SHP77 (cell line): ENCODE data around the gene KRTAP5-1.
"Not testable (repeated sequence)": the region's sequence is repeated elsewhere in the genome, so short reads cannot be mapped to it uniquely, and the experiment has no call there.

Source experiments
- DNase-seq, 2 experiments: peaks; one replicate each; lab custom pipeline; 2025; lab: John Stamatoyannopoulos, UW

The KRTAP5-1 gene, protein sequence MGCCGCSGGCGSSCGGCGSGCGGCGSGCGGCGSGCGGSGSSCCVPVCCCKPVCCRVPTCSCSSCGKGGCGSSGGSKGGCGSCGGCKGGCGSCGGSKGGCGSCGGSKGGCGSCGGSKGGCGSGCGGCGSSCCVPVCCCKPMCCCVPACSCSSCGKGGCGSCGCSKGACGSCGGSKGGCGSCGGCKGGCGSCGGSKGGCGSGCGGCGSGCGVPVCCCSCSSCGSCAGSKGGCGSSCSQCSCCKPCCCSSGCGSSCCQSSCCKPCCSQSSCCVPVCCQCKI

DNA sequence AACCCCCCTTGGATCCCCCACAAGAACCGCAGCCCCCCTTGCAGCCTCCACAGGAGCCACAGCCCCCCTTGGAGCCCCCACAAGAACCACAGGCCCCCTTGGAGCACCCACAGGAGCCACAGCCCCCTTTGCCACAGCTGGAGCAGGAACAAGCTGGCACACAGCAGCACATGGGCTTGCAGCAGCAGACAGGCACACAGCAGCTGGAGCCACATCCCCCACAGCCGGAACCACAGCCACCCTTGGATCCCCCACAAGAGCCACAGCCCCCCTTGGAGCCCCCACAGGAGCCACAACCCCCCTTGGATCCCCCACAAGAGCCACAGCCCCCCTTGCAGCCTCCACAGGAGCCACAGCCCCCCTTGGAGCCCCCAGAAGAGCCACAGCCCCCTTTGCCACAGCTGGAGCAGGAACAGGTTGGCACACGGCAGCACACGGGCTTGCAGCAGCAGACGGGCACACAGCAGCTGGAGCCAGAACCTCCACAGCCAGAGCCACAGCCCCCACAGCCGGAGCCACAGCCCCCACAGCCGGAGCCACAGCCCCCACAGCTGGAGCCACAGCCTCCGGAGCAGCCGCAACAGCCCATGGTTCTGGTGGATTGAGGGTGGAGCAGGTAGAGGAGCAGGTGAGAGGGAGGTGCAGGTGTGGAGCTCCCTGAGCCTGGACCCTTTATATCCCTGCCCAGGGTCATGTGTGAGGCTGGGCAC, at the start of gene KRTAP5-1:
Gene KRTAP5-1 (minus strand): TSS at position 623 of the 710 bp plus-strand sequence. CDS start 34 bp downstream, at position 589.
- not testable (repeated sequence) for DNase-seq

GRCh38 chr11:1633864-1634263, 48.8 kb upstream of the KRTAP5-1 start:
- DNase-seq = no peak

DNA sequence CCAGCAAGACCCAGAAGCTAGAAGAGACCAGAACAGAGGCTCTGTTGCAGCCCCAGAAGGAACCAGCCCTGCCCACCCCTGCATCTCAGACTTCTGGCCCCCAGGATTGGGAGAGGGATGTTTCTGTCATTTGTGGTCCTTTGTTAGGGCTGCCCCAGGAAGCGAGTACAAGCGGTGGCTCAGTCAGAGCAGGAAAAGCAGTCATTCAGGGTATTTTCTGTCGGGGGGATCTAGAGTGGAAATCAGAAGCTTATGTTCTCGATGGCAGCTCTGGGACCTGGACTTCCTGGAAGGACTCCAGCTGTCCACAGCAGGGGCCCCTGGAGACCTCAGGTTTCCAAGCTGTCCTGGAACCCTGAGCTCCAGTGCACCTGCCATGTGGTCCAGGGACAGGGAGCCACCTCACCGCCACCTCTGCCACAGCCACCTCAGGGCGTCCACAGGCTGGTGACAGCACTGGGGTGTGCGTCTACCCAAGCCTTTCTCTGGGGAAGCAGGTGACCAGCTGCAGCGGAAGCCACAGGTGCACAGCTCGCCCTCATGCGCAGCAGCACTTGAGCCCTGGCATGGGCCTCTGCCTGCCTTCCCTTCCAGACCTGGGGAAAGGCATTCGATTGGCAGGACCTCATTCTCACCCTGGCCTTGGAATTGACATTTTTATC, 47.1 kb upstream of the KRTAP5-1 start:
- no peak for DNase-seq

DNA sequence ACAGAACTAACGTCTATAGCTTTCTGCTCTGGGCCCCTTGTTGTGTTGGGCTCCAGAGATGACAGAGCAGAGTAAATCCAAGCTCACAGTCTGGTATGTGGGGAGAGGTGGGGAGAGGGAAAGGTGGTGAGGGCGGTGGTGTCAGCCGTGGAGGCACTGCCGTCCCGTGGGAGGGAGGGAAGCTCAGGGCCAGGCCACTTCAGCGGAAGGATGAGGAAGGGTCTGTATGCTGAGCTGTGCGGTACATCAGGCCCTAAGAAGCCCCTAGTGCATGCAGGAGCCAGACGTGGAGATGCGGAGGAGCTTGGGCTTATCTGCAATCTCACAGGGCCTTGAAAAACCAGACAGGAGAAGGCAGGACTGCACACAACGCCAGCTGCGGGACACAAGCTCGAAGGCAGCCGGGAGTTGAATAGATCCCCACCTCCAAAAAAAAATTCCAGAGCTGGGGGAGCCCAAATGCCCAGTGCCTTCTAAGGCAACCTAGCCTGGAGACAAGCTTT, 46.0 kb upstream of the KRTAP5-1 start:
- no peak for DNase-seq

DNA sequence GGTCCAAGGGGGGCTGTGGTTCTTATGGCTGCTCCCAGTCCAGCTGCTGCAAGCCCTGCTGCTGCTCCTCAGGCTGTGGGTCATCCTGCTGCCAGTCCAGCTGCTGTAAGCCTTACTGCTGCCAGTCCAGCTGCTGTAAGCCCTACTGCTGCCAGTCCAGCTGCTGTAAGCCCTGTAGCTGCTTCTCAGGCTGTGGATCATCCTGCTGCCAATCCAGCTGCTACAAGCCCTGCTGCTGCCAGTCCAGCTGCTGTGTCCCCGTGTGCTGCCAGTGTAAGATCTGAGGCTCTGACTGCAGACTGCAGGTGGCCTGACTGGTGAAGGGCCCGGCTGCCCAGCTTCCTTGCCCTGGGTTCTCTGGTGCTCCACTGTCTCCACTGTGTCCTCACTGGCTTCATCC, 45.2 kb upstream of the KRTAP5-1 start:
- no peak for DNase-seq

DNA sequence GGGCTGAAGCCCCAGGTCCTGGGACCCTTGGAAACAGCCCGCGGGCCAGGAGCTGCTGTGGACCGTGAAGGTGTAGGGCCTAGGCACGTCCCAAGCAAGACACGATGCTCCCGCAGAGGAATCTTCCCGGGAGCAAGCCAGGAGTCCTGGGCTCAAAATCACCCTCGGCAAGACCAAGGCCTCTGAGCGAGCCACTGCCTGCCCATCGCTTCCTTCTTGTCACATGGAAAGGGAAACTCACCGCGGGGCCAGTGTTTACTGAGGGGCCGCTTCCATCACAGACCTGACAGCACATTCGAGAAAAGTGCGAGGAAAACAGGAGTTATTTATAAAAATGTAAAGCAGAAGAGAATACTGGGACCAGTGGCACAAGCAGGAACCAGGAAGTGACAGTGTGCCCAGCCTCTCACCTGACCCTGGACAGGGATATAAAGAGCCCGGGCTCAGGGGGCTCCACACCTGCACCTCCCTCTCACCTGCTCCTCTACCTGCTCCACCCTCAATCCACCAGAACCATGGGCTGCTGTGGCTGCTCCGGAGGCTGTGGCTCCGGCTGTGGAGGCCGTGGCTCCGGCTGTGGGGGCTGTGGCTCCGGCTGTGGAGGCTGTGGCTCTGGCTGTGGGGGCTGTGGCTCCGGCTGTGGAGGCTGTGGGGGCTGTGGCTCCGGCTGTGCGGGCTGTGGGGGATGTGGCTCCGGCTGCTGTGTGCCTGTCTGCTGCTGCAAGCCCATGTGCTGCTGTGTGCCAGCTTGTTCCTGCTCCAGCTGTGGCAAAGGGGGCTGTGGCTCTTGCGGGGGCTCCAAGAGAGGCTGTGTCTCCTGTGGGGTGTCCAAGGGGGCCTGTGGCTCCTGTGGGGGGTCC, 44.5 kb upstream of the KRTAP5-1 start, which contains the start of gene KRTAP5-5:
Gene KRTAP5-5 (plus strand): TSS at position 450 of the 860 bp plus-strand sequence. CDS start 66 bp downstream, at position 516.
- no peak for DNase-seq

- DNase-seq = no peak
Measured at GRCh38 chr11:1628506-1629325, 43.6 kb upstream of the KRTAP5-1 start.

GRCh38 chr11:1625541-1625940, 40.5 kb upstream of the KRTAP5-1 start:
- DNase-seq = no peak

DNA sequence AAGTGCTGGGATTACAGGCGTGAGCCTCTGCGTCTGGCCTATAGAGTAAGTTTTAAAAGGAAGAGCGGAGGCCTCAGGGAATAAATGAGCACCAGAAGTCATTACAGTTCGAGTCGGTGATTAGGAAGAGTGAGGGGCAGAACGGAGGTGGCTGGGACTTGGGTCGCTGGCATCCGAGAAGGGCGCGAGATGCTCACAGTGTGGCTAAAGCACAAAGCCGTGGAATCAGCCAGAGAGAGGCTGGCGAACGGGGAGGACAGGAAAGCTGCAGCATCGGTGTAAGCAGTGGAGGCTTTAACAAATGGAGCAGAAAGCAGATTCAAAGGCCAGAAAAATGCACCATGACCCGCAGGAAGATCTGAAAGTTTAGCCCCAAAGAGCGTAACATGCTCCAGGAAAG, 39.5 kb upstream of the KRTAP5-1 start:
- DNase-seq = no peak

- DNase-seq = no peak
Measured at GRCh38 chr11:1623716-1624115, 38.6 kb upstream of the KRTAP5-1 start.

DNA sequence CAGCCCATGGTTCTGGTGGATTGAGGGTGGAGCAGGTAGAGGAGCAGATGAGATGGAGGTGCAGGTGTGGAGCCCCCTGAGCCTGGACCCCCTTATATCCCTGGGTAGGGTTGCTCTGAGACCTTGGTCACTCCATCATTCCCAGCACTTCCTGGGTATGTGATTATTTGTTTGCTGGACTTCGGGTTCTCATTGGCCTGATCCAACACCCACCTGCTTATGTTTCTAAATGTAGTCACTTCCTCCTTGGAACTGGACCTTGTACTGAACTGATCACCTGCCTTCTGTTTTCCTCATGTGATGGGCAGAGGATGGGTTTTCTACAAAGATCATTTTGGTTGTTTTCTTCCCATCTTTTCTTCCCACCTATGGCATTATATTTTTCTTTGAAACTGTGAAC, 37.0 kb upstream of the KRTAP5-1 start, which contains the start of gene KRTAP5-4:
Gene KRTAP5-4 (minus strand): TSS at position 53 of the 400 bp plus-strand sequence. CDS start 45 bp downstream, at position 8.
- DNase-seq = no peak

- no peak for DNase-seq
Measured at GRCh38 chr11:1619449-1619848, 34.4 kb upstream of the KRTAP5-1 start.

GRCh38 chr11:1618231-1618630, 33.1 kb upstream of the KRTAP5-1 start:
- DNase-seq = no peak

- no peak for DNase-seq
Measured at GRCh38 chr11:1608363-1608762, 23.3 kb upstream of the KRTAP5-1 start, which contains the start of gene KRTAP5-3. TSS of gene KRTAP5-3 (minus strand) at chr11:1608463. CDS start at chr11:1608385, 78 bp downstream.

DNA sequence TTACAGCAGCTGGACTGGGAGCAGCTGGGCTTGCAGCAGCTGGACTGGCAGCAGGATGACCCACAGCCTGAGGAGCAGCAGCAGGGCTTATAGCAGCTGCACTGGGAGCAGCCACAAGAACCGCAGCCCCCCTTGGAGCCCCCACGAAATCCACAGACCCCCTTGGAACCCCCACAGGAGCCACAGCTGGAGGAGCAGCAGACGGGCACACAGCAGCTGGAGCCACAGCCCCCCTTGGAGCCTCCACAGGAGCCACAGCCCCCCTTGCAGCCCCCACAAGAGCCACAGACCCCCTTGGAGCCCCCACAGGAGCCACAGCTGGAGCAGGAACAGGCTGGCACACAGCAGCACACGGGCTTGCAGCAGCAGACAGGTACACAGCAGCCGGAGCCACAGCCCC, 22.8 kb upstream of the KRTAP5-1 start:
- not testable (repeated sequence) for DNase-seq

- not testable (repeated sequence) for DNase-seq
Measured at GRCh38 chr11:1607156-1607845, 22.2 kb upstream of the KRTAP5-1 start.

- not testable (repeated sequence) for DNase-seq
Measured at GRCh38 chr11:1605923-1606322, 20.8 kb upstream of the KRTAP5-1 start.

- DNase-seq = no peak
Measured at GRCh38 chr11:1604711-1605110, 19.6 kb upstream of the KRTAP5-1 start.

- no peak for DNase-seq
Measured at GRCh38 chr11:1604181-1604580, 19.1 kb upstream of the KRTAP5-1 start.

DNA sequence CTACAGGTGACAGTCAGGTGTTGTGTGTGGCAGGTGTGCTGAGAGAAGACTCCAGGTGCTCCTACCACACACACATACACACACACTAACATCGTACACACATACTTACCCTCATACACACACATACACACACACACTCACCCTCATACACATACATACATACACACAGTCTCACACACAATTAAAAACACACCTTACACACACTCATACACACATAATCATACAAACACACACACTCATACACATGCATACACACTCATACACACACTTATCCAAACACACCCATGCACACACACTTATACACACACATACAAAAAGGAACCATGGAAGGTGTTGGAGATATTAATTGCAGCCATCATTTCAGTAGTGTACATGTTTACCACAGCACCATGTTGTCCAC, 18.5 kb upstream of the KRTAP5-1 start:
- no peak for DNase-seq
